ENCODE results near the gene WFDC1.

Gene WFDC1

GRCh38 chr16:84271866-84272265 is 22.8 kb upstream of the WFDC1 start:
- no peak overlapping the region for H2AFZ ChIP-seq (ENCODE audit: low read depth, low read length)
- no peaks in the 10 kb centered on the region for H3K79me2 ChIP-seq (ENCODE audit: low read length)
- no peak overlapping the region for H3K4me2 ChIP-seq (ENCODE audit: low read length)
- no peaks in the 10 kb centered on the region for H3K9me3 ChIP-seq (ENCODE audit: insufficient read depth, low read length)
- H3K27ac ChIP-seq (ENCODE audit: low read length): no peak overlapping the region
- no peak for TF ChIP-seq EZH2phosphoT487 (IDR thresholded peaks at IDR 0.05; ENCODE audit: low read depth)
- no peak for TF ChIP-seq CTCF (IDR thresholded peaks at IDR 0.05; ENCODE audit: low read depth, low read length)
- H3K36me3 ChIP-seq (replicated peaks; ENCODE audit: low read depth, low read length): no peaks in the 10 kb centered on the region
- H3K4me3 ChIP-seq (ENCODE audit: low read length): no peak overlapping the region
- no peaks in the 10 kb centered on the region for H3K4me1 ChIP-seq (ENCODE audit: low read length)
- no peaks in the 10 kb centered on the region for H4K20me1 ChIP-seq (ENCODE audit: insufficient read depth, low read length)
- H3K9ac ChIP-seq (ENCODE audit: low read length): no peak overlapping the region
- H3K27me3 ChIP-seq (ENCODE audit: low read depth, low read length): peaks cover 42% of the 10 kb centered on the region

GRCh38 chr16:84272740-84273320 is 21.8 kb upstream of the WFDC1 start:
- Histone ChIP-seq H3K9ac (ENCODE audit: low read length) (no peak overlapping the region), H3K4me2 (ENCODE audit: low read length) (no peak overlapping the region), H3K79me2 (ENCODE audit: low read length) (no peaks in the 10 kb centered on the region), H3K4me1 (ENCODE audit: low read length) (no peaks in the 10 kb centered on the region), H4K20me1 (ENCODE audit: insufficient read depth, low read length) (no peaks in the 10 kb centered on the region), H3K4me3 (ENCODE audit: low read length) (no peak overlapping the region), H3K27ac (ENCODE audit: low read length) (no peak overlapping the region), H2AFZ (ENCODE audit: low read depth, low read length) (no peak overlapping the region), H3K9me3 (ENCODE audit: insufficient read depth, low read length) (no peaks in the 10 kb centered on the region), H3K36me3 (replicated peaks; ENCODE audit: low read depth, low read length) (no peaks in the 10 kb centered on the region), H3K27me3 (ENCODE audit: low read depth, low read length) (peaks cover 42% of the 10 kb centered on the region)
- TF ChIP-seq CTCF (IDR thresholded peaks at IDR 0.05; ENCODE audit: low read depth, low read length) (no peak), EZH2phosphoT487 (IDR thresholded peaks at IDR 0.05; ENCODE audit: low read depth) (no peak)

- no peaks in the 10 kb centered on the region for H4K20me1 ChIP-seq (ENCODE audit: insufficient read depth, low read length)
- no peaks in the 10 kb centered on the region for H3K36me3 ChIP-seq (replicated peaks; ENCODE audit: low read depth, low read length)
- no peak overlapping the region for H3K27ac ChIP-seq (ENCODE audit: low read length)
- no peak overlapping the region for H3K4me3 ChIP-seq (ENCODE audit: low read length)
- H3K4me1 ChIP-seq (ENCODE audit: low read length): no peaks in the 10 kb centered on the region
- no peaks in the 10 kb centered on the region for H3K9me3 ChIP-seq (ENCODE audit: insufficient read depth, low read length)
- H2AFZ ChIP-seq (ENCODE audit: low read depth, low read length): no peak overlapping the region
- H3K9ac ChIP-seq (ENCODE audit: low read length): no peak overlapping the region
- H3K79me2 ChIP-seq (ENCODE audit: low read length): no peaks in the 10 kb centered on the region
- no peak overlapping the region for H3K4me2 ChIP-seq (ENCODE audit: low read length)
- TF ChIP-seq CTCF (IDR thresholded peaks at IDR 0.05; ENCODE audit: low read depth, low read length) (no peak), EZH2phosphoT487 (IDR thresholded peaks at IDR 0.05; ENCODE audit: low read depth) (no peak)
- peaks cover 42% of the 10 kb centered on the region for H3K27me3 ChIP-seq (ENCODE audit: low read depth, low read length)
Observed at GRCh38 chr16:84274515-84274914, 20.2 kb upstream of the WFDC1 start.

- H3K27me3 ChIP-seq (ENCODE audit: low read depth, low read length): peaks cover 42% of the 10 kb centered on the region
- no peaks in the 10 kb centered on the region for H3K79me2 ChIP-seq (ENCODE audit: low read length)
- no peak overlapping the region for H3K9ac ChIP-seq (ENCODE audit: low read length)
- no peak overlapping the region for H3K27ac ChIP-seq (ENCODE audit: low read length)
- no peaks in the 10 kb centered on the region for H3K9me3 ChIP-seq (ENCODE audit: insufficient read depth, low read length)
- H2AFZ ChIP-seq (ENCODE audit: low read depth, low read length): no peak overlapping the region
- no peak overlapping the region for H3K4me2 ChIP-seq (ENCODE audit: low read length)
- no peaks in the 10 kb centered on the region for H3K4me1 ChIP-seq (ENCODE audit: low read length)
- H4K20me1 ChIP-seq (ENCODE audit: insufficient read depth, low read length): no peaks in the 10 kb centered on the region
- TF ChIP-seq EZH2phosphoT487 (IDR thresholded peaks at IDR 0.05; ENCODE audit: low read depth): no peak
- TF ChIP-seq CTCF (IDR thresholded peaks at IDR 0.05; ENCODE audit: low read depth, low read length): no peak
- no peak overlapping the region for H3K4me3 ChIP-seq (ENCODE audit: low read length)
- H3K36me3 ChIP-seq (replicated peaks; ENCODE audit: low read depth, low read length): no peaks in the 10 kb centered on the region
Observed at GRCh38 chr16:84275585-84276151, 19.0 kb upstream of the WFDC1 start.

All from OCI-LY3 (cell line).